AG10803 (cell line): Measurements from ENCODE around the gene ZNF69.
"Not testable (repeated sequence)": the region's sequence is repeated elsewhere in the genome, so short reads cannot be mapped to it uniquely, and the experiment has no call there.

Experiments used
- DNase-seq: peaks from one replicate; pipeline ENCODE4 v3.0.0; 2010; ENCODE audit warnings: low read depth
- H3K4me3 ChIP-seq: 2 replicates; pipeline ENCODE4 v1.5.1; 2011; ENCODE audit warnings: mild to moderate bottlenecking, low read length, control low read depth
- CTCF ChIP-seq: conservative IDR thresholded peaks from 2 replicates; pipeline ENCODE4 v1.5.1; 2011; ENCODE audit warnings: mild to moderate bottlenecking, low read length, control low read depth, inconsistent platforms

Gene ZNF69

GRCh38 chr19:11905928-11906327 is 18.3 kb downstream of the ZNF69 start:
- TF ChIP-seq CTCF = no peak
- no peak for DNase-seq
- no peak overlapping the region for H3K4me3 ChIP-seq

- H3K4me3 ChIP-seq, DNase-seq: not testable (repeated sequence)
Measured at GRCh38 chr19:11911937-11912336, 24.4 kb downstream of the ZNF69 start.

- not testable (repeated sequence) for DNase-seq
Measured at GRCh38 chr19:11914417-11915051, 27.0 kb downstream of the ZNF69 start.

GRCh38 chr19:11921852-11922495 is 34.4 kb downstream of the ZNF69 start:
- H3K4me3 ChIP-seq = no peak overlapping the region
- no peak for DNase-seq
- TF ChIP-seq CTCF = no peak

More at GRCh38 chr19:11914417-11915051, 27.0 kb downstream of the ZNF69 start:
- H3K4me3 ChIP-seq = not testable (repeated sequence)

DNA sequence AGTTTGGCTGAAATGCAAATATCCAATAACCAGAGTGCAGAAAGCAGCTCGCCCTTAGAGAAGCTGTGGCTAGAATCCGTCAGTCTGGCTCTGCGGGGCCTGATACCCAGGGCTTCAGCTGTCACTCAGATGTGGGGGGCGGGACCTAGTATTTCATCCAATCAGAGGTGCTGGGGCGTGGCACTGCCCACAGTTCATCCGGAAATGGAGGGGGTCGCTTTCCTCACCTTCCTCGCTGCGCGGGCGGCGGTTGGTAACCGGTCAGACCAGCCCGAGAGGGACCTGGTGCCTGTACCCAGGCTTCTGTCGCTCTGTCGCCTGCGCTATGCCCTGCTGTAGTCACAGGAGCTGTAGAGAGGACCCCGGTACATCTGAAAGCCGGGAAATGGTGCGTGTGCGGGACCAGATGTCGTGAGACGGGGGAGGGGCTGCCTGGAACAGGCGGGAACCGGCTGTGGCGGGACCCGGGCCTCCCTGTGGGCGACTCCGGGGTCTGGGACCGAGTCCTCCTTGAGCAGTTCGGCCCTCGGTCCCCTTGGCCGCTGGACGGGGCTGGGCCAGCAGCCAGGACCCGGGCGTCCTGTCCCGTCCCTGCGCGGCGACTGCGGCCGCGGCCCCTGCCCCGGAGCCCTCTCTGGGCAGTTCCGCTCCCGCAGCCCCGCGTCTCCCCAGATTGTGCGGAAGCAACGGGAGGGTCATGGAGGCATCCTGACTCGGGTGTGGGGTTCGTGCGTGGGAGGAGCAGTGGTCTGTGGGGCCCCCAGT is 37.5 kb downstream of the ZNF69 start, which contains the start of gene ZNF700:
TSS of gene ZNF700 (plus strand) at position 222 of the 765 bp plus-strand sequence. CDS start at position 326, 104 bp downstream.
- TF ChIP-seq CTCF = no peak
- H3K4me3 ChIP-seq = peak within 1 kb of the TSS; percentile 94
- peak; percentile 83 for DNase-seq

- peak overlapping the region; percentile 94 for H3K4me3 ChIP-seq
- DNase-seq = not testable (repeated sequence)
Measured at GRCh38 chr19:11925651-11926187, 38.1 kb downstream of the ZNF69 start.

- TF ChIP-seq CTCF = no peak
- no peak overlapping the region for H3K4me3 ChIP-seq
- no peak for DNase-seq
Measured at GRCh38 chr19:11927227-11927626, 39.6 kb downstream of the ZNF69 start.

DNA sequence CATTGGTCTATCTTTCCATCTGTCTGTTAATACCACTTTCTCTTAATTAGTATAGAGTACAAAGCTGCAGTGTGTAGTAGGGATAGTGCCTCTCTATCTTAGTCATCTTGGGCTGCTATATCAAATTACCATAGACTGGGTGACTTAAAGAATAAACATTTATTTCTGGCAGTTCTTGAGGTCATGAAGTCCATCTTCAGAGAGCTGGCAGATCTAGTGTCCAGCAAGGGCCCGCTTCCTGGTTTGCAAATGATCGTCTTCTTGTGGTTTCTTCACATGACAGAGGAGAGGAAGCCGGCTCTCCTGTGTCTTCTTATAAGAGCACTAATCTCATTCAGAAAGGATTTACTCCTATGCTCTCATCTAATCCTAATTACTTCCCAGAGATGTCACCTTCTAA is 43.5 kb downstream of the ZNF69 start:
- no peak overlapping the region for H3K4me3 ChIP-seq
- DNase-seq = no peak
- no peak for TF ChIP-seq CTCF
